Neural progenitor cell (in vitro differentiated cells): Measurements from ENCODE around the gene SFMBT1. TPM values are rescaled to one million over a fixed set of nuclear protein-coding genes. Genes with fewer than 3 reads are reported as not detected.

ENCODE experiments used
- DNase-seq: peaks from one replicate; pipeline ENCODE4 v3.0.0-alpha.2; 2016; ENCODE audit warnings: low spot score
- H2AFZ ChIP-seq: fragments of 200-600 bp; sonication (generic); replicated peaks from 2 replicates; pipeline ENCODE4 v1.6.1; 2016; ENCODE audit warnings: antibody characterized with exemption
- H3F3A ChIP-seq: fragments of 200-600 bp; sonication (generic); 2 replicates; pipeline ENCODE4 v1.6.1; 2016; ENCODE audit warnings: antibody characterized with exemption, low read depth
- H3K27ac ChIP-seq: fragments of 200-600 bp; sonication (generic); 2 replicates; pipeline ENCODE4 v1.5.1; 2016; ENCODE audit warnings: mild to moderate bottlenecking
- H3K27me3 ChIP-seq: fragments of 200-600 bp; sonication (generic); 2 replicates; pipeline ENCODE4 v1.6.1; 2016; ENCODE audit warnings: mild to moderate bottlenecking, moderate library complexity
- H3K36me3 ChIP-seq: fragments of 200-600 bp; sonication (generic); 2 replicates; pipeline ENCODE4 v1.5.1; 2016
- H3K4me1 ChIP-seq: fragments of 200-600 bp; sonication (generic); 2 replicates; pipeline ENCODE4 v1.6.1; 2016; ENCODE audit warnings: mixed run types
- H3K4me2 ChIP-seq: fragments of 200-600 bp; sonication (generic); 2 replicates; pipeline ENCODE4 v1.6.1; 2016
- H3K4me3 ChIP-seq: fragments of 200-600 bp; sonication (generic); 2 replicates; pipeline ENCODE4 v1.5.1; 2016
- H3K79me2 ChIP-seq: fragments of 200-600 bp; sonication (generic); 2 replicates; pipeline ENCODE4 v1.6.1; 2016; ENCODE audit warnings: low read depth
- H3K9ac ChIP-seq: fragments of 200-600 bp; sonication (generic); 2 replicates; pipeline ENCODE4 v1.6.1; 2016
- H3K9me3 ChIP-seq: fragments of 200-600 bp; sonication (generic); 2 replicates; pipeline ENCODE4 v1.5.1; 2016; ENCODE audit warnings: low read depth
- H4K20me1 ChIP-seq: fragments of 200-600 bp; sonication (generic); 2 replicates; pipeline ENCODE4 v1.6.1; 2016; ENCODE audit warnings: low read depth
- H3K27ac Mint-ChIP-seq: 3 replicates; pipeline ENCODE4 v1.8.0; 2021; ENCODE audit warnings: mixed read lengths
- H3K27me3 Mint-ChIP-seq: 2 replicates; pipeline ENCODE4 v1.8.0; 2022; ENCODE audit warnings: low read depth, mild to moderate bottlenecking, inconsistent platforms, moderate library complexity, mixed read lengths; ENCODE audit not compliant: insufficient read depth
- H3K36me3 Mint-ChIP-seq: 3 replicates; pipeline ENCODE4 v1.8.0; 2021; ENCODE audit warnings: mixed read lengths
- H3K4me1 Mint-ChIP-seq: 3 replicates; pipeline ENCODE4 v1.8.0; 2021; ENCODE audit warnings: mixed read lengths
- H3K4me3 Mint-ChIP-seq: 3 replicates; pipeline ENCODE4 v1.8.0; 2021; ENCODE audit warnings: mild to moderate bottlenecking, moderate library complexity, mixed read lengths
- H3K9me3 Mint-ChIP-seq: 3 replicates; pipeline ENCODE4 v1.8.0; 2020; ENCODE audit warnings: mixed read lengths
- EZH2 ChIP-seq: fragments of 200-600 bp; sonication (generic); IDR thresholded peaks from 2 replicates; pipeline ENCODE4 v1.6.1; 2017; ENCODE audit warnings: antibody characterized with exemption, mild to moderate bottlenecking, moderate library complexity
- EZH2phosphoT487 ChIP-seq: fragments of 200-600 bp; sonication (generic); IDR thresholded peaks from 2 replicates; pipeline ENCODE4 v1.6.1; 2017; ENCODE audit warnings: antibody characterized with exemption
- total RNA-seq: library from RNA; depleted of rRNA; stranded (reverse); fragments of >200 nt; gene quantifications from 2 replicates; pipeline ENCODE4 v1.2.3, GENCODE V29; 2015; ENCODE audit warnings: low replicate concordance
- TF ChIP-seq, protein P1 (sequence below): fragments of 200-600 bp; sonication (generic); IDR thresholded peaks from 2 replicates; pipeline ENCODE4 v1.5.1; 2017; ENCODE audit warnings: antibody characterized with exemption, mild to moderate bottlenecking

Gene SFMBT1
- total RNA-seq, 1 donor from 2014 or later, result 18.5 TPM

DNA sequence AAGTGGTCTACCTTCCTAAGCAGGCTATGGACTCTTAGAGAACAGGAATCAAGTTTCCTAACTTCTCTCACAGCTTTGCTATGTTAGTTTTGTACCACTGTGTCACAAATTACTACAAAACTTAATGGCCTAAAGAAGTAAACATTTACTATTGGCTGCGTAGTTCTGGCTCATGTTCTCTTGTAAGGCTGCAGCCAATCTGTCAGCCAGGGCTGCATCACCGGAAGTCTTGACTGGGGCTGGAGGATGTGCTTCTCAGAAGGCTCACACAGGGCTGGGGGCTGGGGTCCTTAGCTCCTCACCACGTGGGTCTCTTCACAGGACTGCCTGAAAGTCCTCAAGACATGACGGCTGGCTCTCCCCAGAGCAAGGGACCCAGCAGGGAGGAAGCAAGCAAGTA is 164.0 kb downstream of the SFMBT1 start:
- Histone ChIP-seq H3K27ac (no peak overlapping the region), H3K9me3 (no peaks in the 10 kb centered on the region), H3K9ac (no peak overlapping the region), H3K4me3 (no peak overlapping the region), H3F3A (no peaks in the 10 kb centered on the region), H3K27me3 (no peaks in the 10 kb centered on the region), H3K4me2 (no peak overlapping the region), H4K20me1 (no peaks in the 10 kb centered on the region), H3K79me2 (no peaks in the 10 kb centered on the region), H2AFZ (no peak overlapping the region), H3K4me1 (peaks cover 5% of the 10 kb centered on the region), H3K36me3 (no peaks in the 10 kb centered on the region)
- peak overlapping the region; percentile 72 for H3K27ac Mint-ChIP-seq
- H3K4me1 Mint-ChIP-seq, result peaks cover 6% of the 10 kb centered on the region
- no peaks in the 10 kb centered on the region for H3K9me3 Mint-ChIP-seq
- DNase-seq, result no peak
- no peak overlapping the region for H3K4me3 Mint-ChIP-seq
- no peaks in the 10 kb centered on the region for H3K27me3 Mint-ChIP-seq
- H3K36me3 Mint-ChIP-seq, result peaks cover 13% of the 10 kb centered on the region
- TF ChIP-seq EZH2phosphoT487, result no peak
- TF ChIP-seq EZH2, result no peak
- TF ChIP-seq, protein P1, sequence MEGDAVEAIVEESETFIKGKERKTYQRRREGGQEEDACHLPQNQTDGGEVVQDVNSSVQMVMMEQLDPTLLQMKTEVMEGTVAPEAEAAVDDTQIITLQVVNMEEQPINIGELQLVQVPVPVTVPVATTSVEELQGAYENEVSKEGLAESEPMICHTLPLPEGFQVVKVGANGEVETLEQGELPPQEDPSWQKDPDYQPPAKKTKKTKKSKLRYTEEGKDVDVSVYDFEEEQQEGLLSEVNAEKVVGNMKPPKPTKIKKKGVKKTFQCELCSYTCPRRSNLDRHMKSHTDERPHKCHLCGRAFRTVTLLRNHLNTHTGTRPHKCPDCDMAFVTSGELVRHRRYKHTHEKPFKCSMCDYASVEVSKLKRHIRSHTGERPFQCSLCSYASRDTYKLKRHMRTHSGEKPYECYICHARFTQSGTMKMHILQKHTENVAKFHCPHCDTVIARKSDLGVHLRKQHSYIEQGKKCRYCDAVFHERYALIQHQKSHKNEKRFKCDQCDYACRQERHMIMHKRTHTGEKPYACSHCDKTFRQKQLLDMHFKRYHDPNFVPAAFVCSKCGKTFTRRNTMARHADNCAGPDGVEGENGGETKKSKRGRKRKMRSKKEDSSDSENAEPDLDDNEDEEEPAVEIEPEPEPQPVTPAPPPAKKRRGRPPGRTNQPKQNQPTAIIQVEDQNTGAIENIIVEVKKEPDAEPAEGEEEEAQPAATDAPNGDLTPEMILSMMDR, result no peak

DNA sequence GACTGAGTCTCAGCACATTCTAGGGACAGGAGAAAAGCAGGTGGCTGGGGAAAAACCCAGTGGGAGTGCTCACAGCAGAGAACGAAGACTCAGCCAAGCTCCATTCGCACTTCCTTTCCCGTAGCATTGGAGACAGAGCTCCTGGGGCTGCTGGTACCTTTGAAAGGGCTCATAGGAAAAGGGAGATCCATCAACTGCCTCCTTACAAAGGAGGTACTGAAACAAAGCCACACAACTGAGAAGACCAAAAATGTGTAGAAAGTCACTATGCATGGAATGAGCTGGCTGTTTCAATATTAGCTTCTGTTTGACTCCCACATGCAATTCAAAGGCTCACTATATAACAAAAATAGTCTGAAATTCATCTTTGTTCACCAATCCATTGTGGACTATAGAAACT is 165.4 kb downstream of the SFMBT1 start:
- no peak overlapping the region for H3K9ac ChIP-seq
- Mint-ChIP-seq H3K36me3 (peaks cover 9% of the 10 kb centered on the region), H3K27me3 (no peaks in the 10 kb centered on the region), H3K4me3 (no peak overlapping the region), H3K4me1 (peaks cover 7% of the 10 kb centered on the region), H3K27ac (no peak overlapping the region), H3K9me3 (no peaks in the 10 kb centered on the region)
- H3F3A ChIP-seq, result no peaks in the 10 kb centered on the region
- no peaks in the 10 kb centered on the region for H3K79me2 ChIP-seq
- H3K9me3 ChIP-seq, result no peaks in the 10 kb centered on the region
- H3K4me3 ChIP-seq, result no peak overlapping the region
- no peak for DNase-seq
- H4K20me1 ChIP-seq, result peaks cover 3% of the 10 kb centered on the region
- H3K27ac ChIP-seq, result no peak overlapping the region
- H3K36me3 ChIP-seq, result no peaks in the 10 kb centered on the region
- no peak overlapping the region for H2AFZ ChIP-seq
- TF ChIP-seq EZH2phosphoT487 (no peak), EZH2 (no peak)
- TF ChIP-seq, protein P1, result no peak
- no peaks in the 10 kb centered on the region for H3K27me3 ChIP-seq
- peaks cover 5% of the 10 kb centered on the region for H3K4me1 ChIP-seq
- H3K4me2 ChIP-seq, result no peak overlapping the region

DNA sequence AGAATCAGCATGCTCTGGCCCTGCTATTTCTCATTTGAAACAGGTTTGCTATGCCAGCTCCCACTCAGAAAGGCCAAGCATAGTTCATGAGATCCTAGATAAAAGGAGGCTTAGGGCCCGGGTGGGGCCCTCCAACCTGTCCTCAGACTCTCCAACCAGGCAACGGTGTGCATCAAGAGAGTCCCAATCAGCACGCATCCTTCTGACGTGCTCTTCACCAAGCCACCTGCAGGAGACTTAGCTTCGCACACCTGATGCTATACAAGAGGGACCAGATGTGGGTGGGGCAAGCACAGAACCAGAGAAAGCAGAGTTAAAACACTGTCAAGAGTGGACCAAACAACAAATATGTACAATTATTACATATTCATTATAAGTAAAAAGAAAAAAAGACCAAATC is 165.8 kb downstream of the SFMBT1 start:
- no peaks in the 10 kb centered on the region for H3F3A ChIP-seq
- no peaks in the 10 kb centered on the region for H3K36me3 ChIP-seq
- H3K36me3 Mint-ChIP-seq, result peaks cover 5% of the 10 kb centered on the region
- no peak overlapping the region for H3K27ac ChIP-seq
- H3K9me3 Mint-ChIP-seq, result no peaks in the 10 kb centered on the region
- no peaks in the 10 kb centered on the region for H3K27me3 Mint-ChIP-seq
- peaks cover 11% of the 10 kb centered on the region for H3K4me1 Mint-ChIP-seq
- no peak for DNase-seq
- peaks cover 3% of the 10 kb centered on the region for H4K20me1 ChIP-seq
- no peak overlapping the region for H3K9ac ChIP-seq
- no peak overlapping the region for H3K27ac Mint-ChIP-seq
- no peaks in the 10 kb centered on the region for H3K9me3 ChIP-seq
- H3K4me3 Mint-ChIP-seq, result no peak overlapping the region
- H3K79me2 ChIP-seq, result no peaks in the 10 kb centered on the region
- no peak overlapping the region for H3K4me3 ChIP-seq
- no peak for TF ChIP-seq EZH2
- no peak for TF ChIP-seq EZH2phosphoT487
- TF ChIP-seq, protein P1, result no peak
- no peak overlapping the region for H2AFZ ChIP-seq
- H3K27me3 ChIP-seq, result no peaks in the 10 kb centered on the region
- no peak overlapping the region for H3K4me2 ChIP-seq
- H3K4me1 ChIP-seq, result peaks cover 5% of the 10 kb centered on the region
